Spleen (tissue), 11 donors: Measurements from ENCODE around the gene NEURL4. TPM values are rescaled to one million over a fixed set of nuclear protein-coding genes. Genes with fewer than 3 reads are reported as not detected.

ENCODE experiments used
- DNase-seq: peaks from one replicate; pipeline ENCODE4 v3.0.0-alpha.2; 2020
- H3K27ac ChIP-seq, 8 donors: fragments of 200-600 bp; sonication (generic) in 7 of 8; 1 replicate in 4 of 8; 2 replicates in 4 of 8; pipeline versions ENCODE4 v1.5.0 to v1.8.0; 2016 to 2021; ENCODE audit warnings: inconsistent platforms in 4 of 8, mild to moderate bottlenecking in 4 of 8, moderate library complexity in 1 of 8
- H3K27me3 ChIP-seq, 7 donors: fragments of 200-600 bp; sonication (generic) in 6 of 7; replicated peaks in 1 of 7; 1 replicate in 4 of 7; 2 replicates in 3 of 7; pipeline versions ENCODE4 v1.5.0 to v1.8.0; 2016 to 2021; ENCODE audit warnings: inconsistent platforms in 3 of 7, mild to moderate bottlenecking in 1 of 7
- H3K36me3 ChIP-seq, 6 donors: fragments of 200-600 bp; sonication (generic) in 5 of 6; 1 replicate in 4 of 6; 2 replicates in 2 of 6; pipeline versions ENCODE4 v1.5.0 to v1.8.0; 2016 to 2021; ENCODE audit warnings: inconsistent platforms in 2 of 6
- H3K4me1 ChIP-seq, 6 donors: fragments of 200-600 bp; sonication (generic) in 5 of 6; 1 replicate in 3 of 6; 2 replicates in 3 of 6; pipeline versions ENCODE4 v1.5.0 to v1.8.0; 2016 to 2021; ENCODE audit warnings: inconsistent platforms in 3 of 6
- H3K4me3 ChIP-seq, 8 donors: fragments of 200-600 bp; sonication (generic) in 7 of 8; 1 replicate in 4 of 8; 2 replicates in 4 of 8; pipeline versions ENCODE4 v1.5.0 to v1.8.0; 2016 to 2021; ENCODE audit warnings: inconsistent platforms in 4 of 8, mild to moderate bottlenecking in 4 of 8, moderate library complexity in 2 of 8
- H3K9me3 ChIP-seq, 8 donors: fragments of 200-600 bp; sonication (generic) in 7 of 8; 1 replicate in 4 of 8; 2 replicates in 4 of 8; pipeline versions ENCODE4 v1.5.0 to v1.8.0; 2016 to 2021; ENCODE audit warnings: inconsistent platforms in 4 of 8
- POLR2A ChIP-seq, 3 donors: fragments of 450-650 bp; IDR thresholded peaks; one replicate each; pipeline ENCODE4 v1.5.1; 2017; ENCODE audit warnings: antibody characterized with exemption in 3 of 3, mild to moderate bottlenecking in 1 of 3
- POLR2AphosphoS5 ChIP-seq, 3 donors: sonication (generic); formaldehyde crosslinking; IDR thresholded peaks; one replicate each; pipeline ENCODE4 v1.5.1; 2017; ENCODE audit warnings: antibody characterized with exemption in 3 of 3
- WGBS, 5 donors: extraction: QIAGEN DNeasy Blood & Tissue Kit in 3 of 5; methylation state at CpG; one replicate each; pipeline versions ENCODE4 v1.1.5 to v1.1.7; 2013 to 2018; 5-methylcytosine and 5-hydroxymethylcytosine counted together
- intact Hi-C: fragments of 100-400 bp; cut with DNase I; formaldehyde crosslinking; loops from one replicate; pipeline ENCODE4 v1.15.0; 2023; ENCODE audit warnings: low total_unique reads
- polyA plus RNA-seq, 3 donors: library from polyadenylated mRNA; stranded (reverse); fragments of 200-250 nt; gene quantifications; one replicate each; pipeline ENCODE4 v1.2.1, GENCODE V29; 2013
- total RNA-seq, 7 donors: library from RNA; depleted of rRNA in 3 of 7; stranded (reverse); fragments of >200 nt in 3 of 7; fragmentation: NEBNext Ultra II Directional in 4 of 7; extraction: Animal tissue kit (Norgen Biotek cat#: 25700) in 4 of 7; gene quantifications; one replicate each; pipeline versions ENCODE4 v1.1.0 to v1.2.1, GENCODE V29; 2016 to 2021
- TF ChIP-seq, protein P1 (sequence below), 11 experiments: fragments of 200-600 bp in 7 of 11; fragments of 450-650 bp in 4 of 11; sonication (generic) in 4 of 11; IDR thresholded peaks in 8 of 11; conservative IDR thresholded peaks in 3 of 11; 1 replicate in 7 of 11; 2 replicates in 4 of 11; pipeline versions ENCODE4 v1.4.0 to v1.8.0; 2016 to 2021; ENCODE audit warnings: antibody characterized with exemption in 11 of 11, inconsistent platforms in 4 of 11, mild to moderate bottlenecking in 1 of 11
- donor health status: healthy with polysubstance abuse.
- donor health status: DM: no; HTN: no; CAD: no; lungs with moderate emphysema.
- donor health status: DM: no; HTN: no; CAD: no.
- donor health status: Bipolar disorder and iron deficiency.
- donor health status: healthy.
- donor health status: DM: no; HTN: no; CAD: no.
- donor health status: DM: yes; HTN: yes; CAD: no.

Gene NEURL4
- total and polyA plus RNA-seq, 10 donors, result 16.5 to 53.9 (median 40.3) TPM

DNA sequence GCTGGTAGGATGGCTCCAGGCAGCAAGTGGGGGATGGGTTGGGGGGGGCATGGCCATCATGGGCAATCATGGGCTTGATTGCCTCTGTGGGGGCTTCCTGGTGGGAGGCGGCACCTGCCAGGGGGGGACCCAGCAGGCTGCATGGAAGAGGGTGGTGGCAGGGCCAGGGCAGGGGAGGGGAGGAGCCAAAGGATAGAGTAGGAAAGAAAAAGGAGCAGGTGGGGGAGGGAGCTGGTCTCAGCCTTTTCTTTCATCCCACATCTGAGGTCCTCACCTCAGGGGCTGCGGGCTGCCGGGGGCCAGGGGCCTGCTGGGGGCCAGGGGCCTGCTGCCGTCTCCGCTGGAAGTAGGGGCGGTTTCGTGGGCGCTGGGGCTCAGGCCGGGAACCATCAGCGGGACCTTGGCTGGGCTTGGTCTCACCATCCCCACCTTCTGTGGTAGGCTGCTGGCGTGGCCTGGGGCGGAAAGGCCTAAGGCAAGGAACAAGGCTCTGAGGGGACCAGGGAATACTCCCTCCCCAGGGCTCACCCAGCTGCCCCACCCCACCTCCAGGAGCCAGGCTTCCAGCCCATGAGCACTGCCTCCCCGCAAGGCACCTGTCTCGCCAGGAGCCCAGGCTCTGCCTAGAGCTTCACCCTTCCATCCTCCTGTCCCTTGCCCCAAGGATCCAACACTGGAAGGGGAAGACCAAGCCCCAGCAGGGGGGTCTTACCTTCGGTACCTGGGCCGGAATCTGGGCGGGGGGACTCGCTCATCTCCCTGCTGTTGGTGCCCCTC is 39.7 kb downstream of the NEURL4 start:
- H3K27me3 ChIP-seq, result peaks cover 0 to 95% (median 18%) of the 10 kb centered on the region in 7 donors
- H3K4me3 ChIP-seq, result no peak overlapping the region
- H3K9me3 ChIP-seq, result no peaks in the 10 kb centered on the region
- TF ChIP-seq, protein P1, sequence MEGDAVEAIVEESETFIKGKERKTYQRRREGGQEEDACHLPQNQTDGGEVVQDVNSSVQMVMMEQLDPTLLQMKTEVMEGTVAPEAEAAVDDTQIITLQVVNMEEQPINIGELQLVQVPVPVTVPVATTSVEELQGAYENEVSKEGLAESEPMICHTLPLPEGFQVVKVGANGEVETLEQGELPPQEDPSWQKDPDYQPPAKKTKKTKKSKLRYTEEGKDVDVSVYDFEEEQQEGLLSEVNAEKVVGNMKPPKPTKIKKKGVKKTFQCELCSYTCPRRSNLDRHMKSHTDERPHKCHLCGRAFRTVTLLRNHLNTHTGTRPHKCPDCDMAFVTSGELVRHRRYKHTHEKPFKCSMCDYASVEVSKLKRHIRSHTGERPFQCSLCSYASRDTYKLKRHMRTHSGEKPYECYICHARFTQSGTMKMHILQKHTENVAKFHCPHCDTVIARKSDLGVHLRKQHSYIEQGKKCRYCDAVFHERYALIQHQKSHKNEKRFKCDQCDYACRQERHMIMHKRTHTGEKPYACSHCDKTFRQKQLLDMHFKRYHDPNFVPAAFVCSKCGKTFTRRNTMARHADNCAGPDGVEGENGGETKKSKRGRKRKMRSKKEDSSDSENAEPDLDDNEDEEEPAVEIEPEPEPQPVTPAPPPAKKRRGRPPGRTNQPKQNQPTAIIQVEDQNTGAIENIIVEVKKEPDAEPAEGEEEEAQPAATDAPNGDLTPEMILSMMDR (IDR thresholded peaks at IDR 0.05 in 8 of 11, conservative IDR thresholded peaks at IDR 0.05 in 3 of 11), result no peak
- TF ChIP-seq POLR2A (IDR thresholded peaks at IDR 0.05) (no peak), POLR2AphosphoS5 (IDR thresholded peaks at IDR 0.05) (no peak)
- peaks cover 0 to 15% (median 8%) of the 10 kb centered on the region in 6 donors for H3K4me1 ChIP-seq
- no peak for DNase-seq
- intact Hi-C loops, result loop anchor here (10.0 kb wide), 1 partner anchor 55 kb away; no protein-coding TSS in a partner anchor
- H3K27ac ChIP-seq, result no peak overlapping the region
- WGBS, 5 donors, result 86 to 90% (median 88%) methylated on average over 15 to 18 of the region's 18 CpGs
- no peaks in the 10 kb centered on the region for H3K36me3 ChIP-seq

DNA sequence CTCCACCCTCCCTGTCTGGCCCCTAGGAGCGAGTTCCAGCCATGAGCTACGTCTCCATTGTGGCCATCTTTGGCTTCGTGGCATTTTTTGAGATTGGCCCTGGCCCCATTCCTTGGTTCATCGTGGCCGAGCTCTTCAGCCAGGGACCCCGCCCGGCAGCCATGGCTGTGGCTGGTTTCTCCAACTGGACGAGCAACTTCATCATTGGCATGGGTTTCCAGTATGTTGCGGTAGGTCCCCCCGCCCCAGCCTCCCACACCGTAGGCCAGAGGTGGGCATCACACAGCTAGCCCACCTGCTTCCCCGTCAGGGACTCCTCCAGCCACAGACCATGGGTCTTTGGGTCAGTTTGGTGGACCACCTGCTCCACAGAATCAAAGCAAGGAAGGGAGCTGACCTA is 43.5 kb downstream of the NEURL4 start:
- no peak for TF ChIP-seq POLR2A (IDR thresholded peaks at IDR 0.05)
- TF ChIP-seq, protein P1 (IDR thresholded peaks at IDR 0.05 in 8 of 11, conservative IDR thresholded peaks at IDR 0.05 in 3 of 11), result no peak
- TF ChIP-seq POLR2AphosphoS5 (IDR thresholded peaks at IDR 0.05), result no peak
- 90 to 94% (median 93%) methylated on average over 11 to 12 of the region's 12 CpGs for WGBS, 5 donors
- no peaks in the 10 kb centered on the region for H3K36me3 ChIP-seq
- intact Hi-C loops, result no loop called here
- no peak for DNase-seq
- peaks cover 15 to 27% (median 24%) of the 10 kb centered on the region in 6 donors for H3K4me1 ChIP-seq
- H3K27ac ChIP-seq, result no peak overlapping the region
- H3K4me3 ChIP-seq, result no peak overlapping the region
- H3K9me3 ChIP-seq, result no peaks in the 10 kb centered on the region
- peaks cover 0 to 95% (median 20%) of the 10 kb centered on the region in 7 donors for H3K27me3 ChIP-seq

DNA sequence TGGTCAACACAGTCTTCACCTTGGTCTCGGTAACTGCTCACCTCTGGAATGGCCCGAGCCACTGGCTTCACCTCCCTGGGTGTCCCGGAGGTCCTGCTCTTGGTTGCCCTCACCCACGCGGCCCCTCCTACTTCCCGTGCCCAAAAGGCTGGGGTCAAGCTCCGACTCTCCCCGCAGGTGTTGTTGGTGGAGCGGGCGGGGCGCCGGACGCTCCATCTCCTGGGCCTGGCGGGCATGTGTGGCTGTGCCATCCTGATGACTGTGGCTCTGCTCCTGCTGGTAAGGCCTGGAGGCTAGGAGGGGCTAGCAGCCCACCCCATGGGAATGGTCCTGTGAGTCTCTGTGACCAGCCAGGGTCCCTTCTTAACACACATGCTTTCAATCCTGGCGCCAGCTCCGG is 44.2 kb downstream of the NEURL4 start:
- TF ChIP-seq POLR2A (IDR thresholded peaks at IDR 0.05) (no peak), POLR2AphosphoS5 (IDR thresholded peaks at IDR 0.05) (no peak)
- TF ChIP-seq, protein P1 (IDR thresholded peaks at IDR 0.05 in 8 of 11, conservative IDR thresholded peaks at IDR 0.05 in 3 of 11), result no peak
- intact Hi-C loops, result no loop called here
- DNase-seq, result no peak
- peaks cover 0 to 94% (median 20%) of the 10 kb centered on the region in 7 donors for H3K27me3 ChIP-seq
- no peaks in the 10 kb centered on the region for H3K9me3 ChIP-seq
- no peak overlapping the region for H3K27ac ChIP-seq
- no peaks in the 10 kb centered on the region for H3K36me3 ChIP-seq
- no peak overlapping the region for H3K4me3 ChIP-seq
- peaks cover 17 to 34% (median 30%) of the 10 kb centered on the region in 6 donors for H3K4me1 ChIP-seq
- 91 to 98% (median 96%) methylated on average over 6 to 16 of the region's 16 CpGs for WGBS, 5 donors

DNA sequence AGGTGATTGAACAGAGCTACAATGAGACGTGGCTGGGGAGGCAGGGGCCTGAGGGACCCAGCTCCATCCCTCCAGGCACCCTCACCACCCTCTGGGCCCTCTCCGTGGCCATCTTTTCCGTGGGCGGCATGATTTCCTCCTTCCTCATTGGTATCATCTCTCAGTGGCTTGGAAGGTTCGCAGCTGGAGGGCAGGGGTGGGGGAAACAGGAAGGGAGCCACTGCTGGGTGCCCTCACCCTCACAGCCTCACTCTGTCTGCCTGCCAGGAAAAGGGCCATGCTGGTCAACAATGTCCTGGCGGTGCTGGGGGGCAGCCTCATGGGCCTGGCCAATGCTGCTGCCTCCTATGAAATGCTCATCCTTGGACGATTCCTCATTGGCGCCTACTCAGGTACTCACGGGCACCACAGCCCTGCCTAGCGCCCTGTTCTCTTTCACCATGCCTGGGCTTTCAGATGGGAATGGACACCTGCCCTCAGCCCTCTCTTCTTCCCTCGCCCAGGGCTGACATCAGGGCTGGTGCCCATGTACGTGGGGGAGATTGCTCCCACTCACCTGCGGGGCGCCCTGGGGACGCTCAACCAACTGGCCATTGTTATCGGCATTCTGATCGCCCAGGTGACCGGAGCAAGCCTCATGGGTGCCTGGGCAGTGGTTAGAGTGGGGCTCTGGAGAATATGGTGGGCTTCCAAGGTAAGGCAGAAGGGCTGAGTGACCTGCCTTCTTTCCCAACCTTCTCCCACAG is 45.5 kb downstream of the NEURL4 start:
- intact Hi-C loops, result no loop called here
- WGBS, 5 donors, result 77 to 82% (median 79%) methylated on average over 14 to 18 of the region's 18 CpGs
- peaks cover 0 to 81% (median 20%) of the 10 kb centered on the region in 7 donors for H3K27me3 ChIP-seq
- H3K9me3 ChIP-seq, result no peaks in the 10 kb centered on the region
- H3K36me3 ChIP-seq, result no peaks in the 10 kb centered on the region
- H3K4me1 ChIP-seq, result peaks cover 17 to 34% (median 30%) of the 10 kb centered on the region in 6 donors
- DNase-seq, result no peak
- H3K27ac ChIP-seq, result no peak overlapping the region
- H3K4me3 ChIP-seq, result no peak overlapping the region
- TF ChIP-seq POLR2A (IDR thresholded peaks at IDR 0.05) (no peak), POLR2AphosphoS5 (IDR thresholded peaks at IDR 0.05) (no peak)
- TF ChIP-seq, protein P1 (IDR thresholded peaks at IDR 0.05 in 8 of 11, conservative IDR thresholded peaks at IDR 0.05 in 3 of 11), result no peak
